Ectodermal cell (in vitro differentiated cells): ENCODE data around the gene ZMYND19.
"Not testable (repeated sequence)": the region's sequence is repeated elsewhere in the genome, so short reads cannot be mapped to it uniquely, and the experiment has no call there.

Experiments used
- H3K27ac ChIP-seq: 2 replicates; pipeline ENCODE4 v1.7.0; 2013; ENCODE audit warnings: mild to moderate bottlenecking, low read depth, low read length; ENCODE audit not compliant: insufficient read depth, poor library complexity, severe bottlenecking
- H3K27me3 ChIP-seq: 2 replicates; pipeline ENCODE4 v1.7.0; 2013; ENCODE audit warnings: mild to moderate bottlenecking, low read length; ENCODE audit not compliant: insufficient read depth, control insufficient read depth, poor library complexity, severe bottlenecking
- H3K36me3 ChIP-seq: one replicate; pipeline ENCODE4 v1.7.0; 2013; ENCODE audit warnings: low read length; ENCODE audit not compliant: control insufficient read depth, insufficient read depth
- H3K4me1 ChIP-seq: one replicate; pipeline ENCODE4 v1.7.0; 2013; ENCODE audit warnings: low read length; ENCODE audit not compliant: control insufficient read depth, insufficient read depth
- H3K4me3 ChIP-seq: 2 replicates; pipeline ENCODE4 v1.7.0; 2013; ENCODE audit warnings: low read depth, low read length, control low read depth; ENCODE audit not compliant: insufficient read depth
- H3K9me3 ChIP-seq: 2 replicates; pipeline ENCODE4 v1.7.0; 2013; ENCODE audit warnings: mild to moderate bottlenecking, low read length, moderate library complexity; ENCODE audit not compliant: control insufficient read depth
- WGBS, 2 experiments: methylation state at CpG; one replicate each; pipeline ENCODE4 v1.1.7; 2013; ENCODE audit warnings: missing lambda C conversion rate in 2 of 2; 5-methylcytosine and 5-hydroxymethylcytosine counted together

Gene ZMYND19

GRCh38 chr9:137604345-137605086 lies 14.2 kb upstream of the ZMYND19 start:
- H3K4me1 ChIP-seq = peaks cover 14% of the 10 kb centered on the region
- no peaks in the 10 kb centered on the region for H3K9me3 ChIP-seq
- H3K27me3 ChIP-seq = peaks cover 25% of the 10 kb centered on the region
- no peaks in the 10 kb centered on the region for H3K36me3 ChIP-seq
- 24% methylated on average over 49 of the region's 49 CpGs for WGBS, 2 experiments
- no peak overlapping the region for H3K27ac ChIP-seq
- peak overlapping the region; percentile 30 for H3K4me3 ChIP-seq

GRCh38 chr9:137603879-137604278 lies 13.6 kb upstream of the ZMYND19 start:
- Histone ChIP-seq H3K4me1 (peaks cover 14% of the 10 kb centered on the region), H3K4me3 (no peak overlapping the region), H3K27ac (no peak overlapping the region), H3K9me3 (no peaks in the 10 kb centered on the region), H3K27me3 (peaks cover 25% of the 10 kb centered on the region), H3K36me3 (no peaks in the 10 kb centered on the region)
- WGBS, 2 experiments = 92 to 93% methylated on average over 13 of the region's 13 CpGs

DNA sequence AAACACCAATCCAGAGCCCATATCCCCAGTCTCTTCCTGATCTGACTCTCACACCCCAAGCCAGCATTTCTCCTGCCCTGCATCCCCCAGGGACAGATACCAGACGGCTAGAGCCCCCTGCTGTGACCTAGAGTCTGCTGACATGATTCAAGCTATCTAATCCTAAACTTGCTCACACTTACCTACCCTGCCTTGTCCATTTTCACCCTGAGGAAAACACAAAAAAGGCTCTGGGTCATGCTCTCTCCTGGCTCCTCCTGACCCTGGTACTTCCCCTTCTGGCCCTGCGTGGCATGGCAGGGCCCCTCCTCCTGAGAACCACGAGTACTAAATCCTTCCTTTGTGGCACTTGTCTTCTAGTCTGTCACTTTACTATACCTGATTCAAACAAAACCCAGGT lies 12.3 kb upstream of the ZMYND19 start:
- Histone ChIP-seq H3K4me1 (peaks cover 14% of the 10 kb centered on the region), H3K4me3 (no peak overlapping the region), H3K27me3 (peaks cover 25% of the 10 kb centered on the region), H3K27ac (no peak overlapping the region), H3K36me3 (no peaks in the 10 kb centered on the region), H3K9me3 (no peaks in the 10 kb centered on the region)
- 21 to 30% methylated on average over 3 of the region's 3 CpGs for whole genome bisulfite sequencing, 2 experiments

GRCh38 chr9:137598943-137599342 lies 8.6 kb upstream of the ZMYND19 start:
- Histone ChIP-seq H3K9me3 (no peaks in the 10 kb centered on the region), H3K36me3 (no peaks in the 10 kb centered on the region), H3K4me3 (no peak overlapping the region), H3K27me3 (peaks cover 7% of the 10 kb centered on the region), H3K4me1 (peaks cover 4% of the 10 kb centered on the region), H3K27ac (no peak overlapping the region)
- 84 to 85% methylated on average over 8 of the region's 8 CpGs for WGBS, 2 experiments

DNA sequence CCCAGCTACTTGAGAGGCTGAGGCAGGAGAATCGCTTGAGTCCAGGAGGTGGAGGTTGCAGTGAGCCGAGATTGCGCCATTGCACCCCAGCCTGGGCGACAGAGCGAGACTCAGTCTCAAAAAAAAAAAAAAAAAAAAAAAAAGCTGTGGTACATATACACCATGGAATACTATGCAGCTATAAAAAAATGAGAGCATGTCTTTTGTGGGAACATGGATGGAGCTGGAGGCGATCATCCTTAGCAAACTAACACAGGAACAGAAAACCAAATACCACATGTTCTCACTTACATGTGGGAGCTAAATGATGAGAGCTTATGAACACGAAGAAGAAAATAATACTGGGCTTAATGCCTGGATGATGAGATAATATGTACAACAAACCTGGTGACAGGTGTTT lies 6.3 kb upstream of the ZMYND19 start:
- not testable (repeated sequence) for H3K36me3 ChIP-seq, H3K27ac ChIP-seq, H3K27me3 ChIP-seq, H3K4me3 ChIP-seq, H3K4me1 ChIP-seq, H3K9me3 ChIP-seq
- 93 to 94% methylated on average over 3 to 5 of the region's 7 CpGs for WGBS, 2 experiments

- Histone ChIP-seq H3K4me3 (no peak overlapping the region), H3K9me3 (no peaks in the 10 kb centered on the region)
- 90 to 91% methylated on average over 12 of the region's 12 CpGs for WGBS, 2 experiments
Observed at GRCh38 chr9:137593176-137593575, 2.9 kb upstream of the ZMYND19 start.

GRCh38 chr9:137592767-137593166 lies 2.5 kb upstream of the ZMYND19 start:
- no peak overlapping the region for H3K27ac ChIP-seq

More at GRCh38 chr9:137593176-137593575, 2.9 kb upstream of the ZMYND19 start:
- Histone ChIP-seq H3K36me3 (peaks cover 4% of the 10 kb centered on the region), H3K27me3 (no peaks in the 10 kb centered on the region), H3K27ac (no peak overlapping the region), H3K4me1 (peaks cover 9% of the 10 kb centered on the region)

DNA sequence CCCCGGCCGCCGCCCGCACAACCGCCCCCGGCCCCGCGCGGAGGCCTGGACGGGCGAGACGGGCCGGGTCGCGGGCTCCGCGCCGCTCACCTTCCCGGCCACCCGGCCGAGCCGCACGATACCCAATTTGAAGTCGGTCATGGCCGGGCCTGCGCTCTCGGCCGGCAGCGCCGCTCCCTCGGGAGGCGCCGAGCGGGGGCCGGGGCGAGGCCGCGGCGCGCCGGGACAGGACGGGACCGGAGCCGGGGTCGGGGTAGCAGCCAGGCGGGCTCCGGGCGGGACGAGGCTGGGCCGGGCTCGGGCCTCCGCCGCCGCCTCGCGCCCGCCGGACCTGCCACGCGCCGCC lies 216 bp downstream of the ZMYND19 start:
- peaks cover 9% of the 10 kb centered on the region for H3K4me1 ChIP-seq
- H3K4me3 ChIP-seq = peak overlapping the region; percentile 76
- no peaks in the 10 kb centered on the region for H3K27me3 ChIP-seq
- H3K27ac ChIP-seq = no peak overlapping the region
- WGBS, 2 experiments = 0% methylated on average over 61 of the region's 61 CpGs
- H3K36me3 ChIP-seq = peaks cover 26% of the 10 kb centered on the region
- H3K9me3 ChIP-seq = no peaks in the 10 kb centered on the region

More at GRCh38 chr9:137592767-137593166, 2.5 kb upstream of the ZMYND19 start:
- H3K4me3 ChIP-seq = no peak overlapping the region
- peaks cover 8% of the 10 kb centered on the region for H3K36me3 ChIP-seq
- 93 to 94% methylated on average over 7 of the region's 7 CpGs for WGBS, 2 experiments
- peaks cover 9% of the 10 kb centered on the region for H3K4me1 ChIP-seq
- H3K9me3 ChIP-seq = no peaks in the 10 kb centered on the region
- H3K27me3 ChIP-seq = no peaks in the 10 kb centered on the region

DNA sequence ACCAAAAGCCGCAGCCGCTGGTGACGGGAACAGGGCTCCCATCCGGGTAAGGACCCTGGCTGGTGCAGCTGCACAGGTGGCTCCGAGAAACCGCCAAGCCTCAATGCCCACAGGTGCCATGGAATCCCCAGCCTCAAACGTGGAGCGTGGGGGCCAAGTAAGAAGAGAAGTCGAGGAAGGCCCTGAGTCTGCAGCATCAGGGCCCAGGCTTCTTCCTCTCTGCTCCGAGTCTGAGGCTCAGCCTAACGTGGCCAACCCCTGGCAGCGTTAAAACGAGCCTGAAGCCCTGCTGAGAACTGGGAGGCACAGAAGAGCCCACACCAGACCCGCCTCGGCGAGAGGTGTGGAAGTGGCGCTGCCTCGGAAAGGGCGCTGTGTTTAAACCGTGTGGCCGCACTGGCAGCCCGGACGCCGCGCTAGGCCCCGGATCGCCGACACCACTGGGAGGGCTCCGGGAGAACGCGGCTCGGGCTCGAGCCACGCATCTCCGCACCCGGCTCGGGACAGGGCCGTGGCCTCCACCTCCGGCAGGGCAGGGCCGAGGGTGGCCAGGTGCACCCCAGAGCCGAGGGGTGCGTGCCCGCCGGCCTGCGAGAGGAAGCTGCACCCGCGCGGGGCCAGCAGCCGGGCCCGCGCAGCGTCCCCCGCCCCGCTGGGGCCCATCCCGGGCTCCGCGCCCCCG lies 730 bp downstream of the ZMYND19 start:
- Histone ChIP-seq H3K36me3 (peaks cover 26% of the 10 kb centered on the region), H3K27ac (no peak overlapping the region), H3K9me3 (no peaks in the 10 kb centered on the region), H3K27me3 (no peaks in the 10 kb centered on the region), H3K4me1 (peaks cover 9% of the 10 kb centered on the region), H3K4me3 (peak overlapping the region; percentile 76)
- 11 to 12% methylated on average over 58 of the region's 58 CpGs for WGBS, 2 experiments

GRCh38 chr9:137588891-137589290 lies 1.4 kb downstream of the ZMYND19 start:
- Histone ChIP-seq H3K4me1 (peaks cover 9% of the 10 kb centered on the region), H3K4me3 (peak overlapping the region; percentile 76), H3K9me3 (no peaks in the 10 kb centered on the region), H3K27me3 (no peaks in the 10 kb centered on the region), H3K27ac (no peak overlapping the region), H3K36me3 (peaks cover 26% of the 10 kb centered on the region)
- WGBS, 2 experiments = 94 to 95% methylated on average over 6 of the region's 6 CpGs
